Activated CD4-positive, alpha-beta T cell treated with anti-CD3 and anti-CD28 coated beads, Interleukin-10, Interleukin-2, amounts not matched to agents 100 ng/mL and 50 ng/mL, durations not matched to agents 16 hours and 8 hours (primary cell): Measurements from ENCODE around the gene RNGTT.

ENCODE experiments used
- DNase-seq: peaks from one replicate; pipeline ENCODE4 v3.0.0-alpha.2; 2020

Gene RNGTT

DNA sequence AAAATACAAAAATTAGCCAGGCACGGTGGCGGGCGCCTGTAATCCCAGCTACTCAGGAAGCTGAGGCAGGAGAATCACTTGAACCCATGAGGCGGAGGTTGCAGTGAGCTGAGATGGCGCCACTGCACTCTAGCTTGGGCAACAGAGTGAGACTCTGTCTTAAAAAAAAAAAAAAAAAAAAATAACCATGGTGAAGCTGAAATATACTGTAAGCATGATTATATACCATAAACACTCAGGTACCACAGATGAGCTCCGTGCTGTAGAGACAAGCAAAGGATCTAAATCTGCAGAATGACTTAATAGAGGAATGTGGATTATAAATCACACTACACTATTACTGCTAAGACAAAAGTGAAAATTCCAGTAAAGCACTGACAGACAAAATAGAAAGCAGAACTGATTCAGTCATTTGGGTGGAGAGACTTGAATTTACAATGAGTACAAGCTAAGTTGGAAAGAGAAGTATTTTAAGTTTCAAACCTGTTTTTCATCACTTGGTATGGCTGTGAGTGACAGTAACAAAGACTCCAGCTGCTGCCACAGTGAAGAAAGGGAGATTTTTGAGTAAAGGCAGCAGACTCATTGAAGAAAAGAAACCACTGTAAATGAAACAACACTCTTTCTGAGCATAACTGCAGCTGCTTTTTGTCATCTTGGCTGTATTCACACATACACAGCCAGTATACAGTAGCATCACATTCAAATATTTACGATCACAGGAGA is 322.1 kb downstream of the RNGTT start:
- DNase-seq = peak; percentile 2

DNA sequence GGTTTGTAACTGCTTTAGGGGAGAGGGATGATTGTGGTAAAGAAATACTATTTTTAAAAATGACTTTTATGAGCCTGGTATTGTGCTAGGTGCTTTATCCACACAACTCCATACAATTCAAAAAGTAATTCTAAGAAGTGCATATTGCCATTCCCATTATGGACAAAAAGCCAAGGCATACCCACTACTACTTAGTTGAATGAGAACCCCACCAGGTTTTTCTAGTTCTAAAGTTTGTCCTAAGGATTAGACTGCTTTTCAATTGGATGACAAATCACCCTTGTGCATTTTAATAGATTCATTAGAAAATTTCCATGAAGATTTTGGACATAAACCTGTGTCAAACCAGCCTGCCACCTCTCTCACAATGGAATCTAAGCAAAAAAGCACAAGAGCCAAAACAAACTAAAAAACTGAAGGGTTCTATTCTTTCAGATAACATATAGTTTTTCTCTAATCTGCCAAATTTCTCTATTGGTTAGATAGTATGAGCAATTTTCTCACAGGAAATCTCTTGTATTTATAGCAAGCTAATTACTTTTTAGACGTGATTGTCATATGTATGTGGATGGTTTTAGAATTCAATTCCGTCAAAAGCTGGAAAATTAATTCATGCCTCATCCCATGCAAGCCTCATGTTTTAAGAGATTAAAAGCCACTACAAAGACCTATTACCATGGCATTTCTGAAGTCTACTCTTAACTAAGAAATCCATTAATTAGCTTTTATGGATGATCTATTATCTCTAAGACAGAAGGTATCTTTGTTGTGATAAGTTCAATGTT is 325.5 kb downstream of the RNGTT start:
- no peak for DNase-seq

DNA sequence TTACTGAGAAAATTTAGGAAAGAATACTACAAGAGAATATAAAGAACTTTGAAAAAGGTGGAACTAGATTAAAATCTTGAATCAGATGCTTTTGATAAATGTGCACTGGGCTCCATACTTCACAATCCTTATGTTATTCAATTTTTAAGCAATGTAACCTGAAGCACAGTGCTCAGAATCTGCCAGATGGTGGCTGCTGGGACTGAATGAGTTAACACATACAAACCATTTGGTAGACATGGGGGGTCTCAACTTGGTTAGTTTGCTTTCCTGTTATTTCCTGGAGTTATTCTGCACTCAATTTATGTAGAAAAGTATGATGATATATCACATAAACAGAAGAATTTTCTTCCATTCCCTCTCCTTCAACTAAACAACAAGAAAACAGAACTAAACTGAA is 326.5 kb downstream of the RNGTT start:
- DNase-seq = no peak

DNA sequence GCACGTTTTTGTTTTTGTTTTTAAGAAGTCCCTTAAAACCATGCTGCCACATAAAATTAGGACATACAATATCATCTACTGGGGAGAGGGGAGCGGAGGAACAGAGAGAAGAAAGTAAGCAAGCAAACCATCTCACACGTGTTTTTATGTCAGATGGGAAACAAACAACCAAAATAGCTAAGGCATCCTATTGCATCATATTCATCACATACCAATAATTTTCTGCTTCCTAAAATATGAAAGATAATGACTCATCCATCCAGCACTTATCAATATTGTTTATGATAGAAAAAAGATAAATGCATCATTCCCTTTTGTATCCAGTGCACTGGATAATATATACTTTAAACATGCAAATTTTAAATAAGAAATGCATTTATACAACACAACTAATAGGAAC is 329.6 kb downstream of the RNGTT start:
- DNase-seq = no peak

DNA sequence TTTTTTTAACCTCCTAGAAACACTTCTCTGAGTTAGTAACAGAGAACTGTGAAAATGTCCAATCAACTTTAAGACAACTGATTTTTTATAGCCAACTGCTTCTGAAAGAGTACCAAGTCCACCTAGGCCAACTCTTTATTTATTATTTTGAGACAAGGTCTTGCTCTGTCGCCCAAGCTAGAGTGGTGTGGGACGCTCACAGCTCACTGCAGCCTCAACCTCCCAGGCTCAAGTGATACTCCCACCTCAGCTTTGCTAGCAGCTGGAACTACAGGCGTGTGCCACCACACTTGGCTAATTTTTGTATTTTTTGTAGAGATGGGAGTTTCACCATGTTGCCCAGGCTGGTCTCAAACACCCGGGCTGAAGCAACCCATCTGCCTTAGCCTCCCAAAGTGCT is 331.6 kb downstream of the RNGTT start:
- no peak for DNase-seq

DNA sequence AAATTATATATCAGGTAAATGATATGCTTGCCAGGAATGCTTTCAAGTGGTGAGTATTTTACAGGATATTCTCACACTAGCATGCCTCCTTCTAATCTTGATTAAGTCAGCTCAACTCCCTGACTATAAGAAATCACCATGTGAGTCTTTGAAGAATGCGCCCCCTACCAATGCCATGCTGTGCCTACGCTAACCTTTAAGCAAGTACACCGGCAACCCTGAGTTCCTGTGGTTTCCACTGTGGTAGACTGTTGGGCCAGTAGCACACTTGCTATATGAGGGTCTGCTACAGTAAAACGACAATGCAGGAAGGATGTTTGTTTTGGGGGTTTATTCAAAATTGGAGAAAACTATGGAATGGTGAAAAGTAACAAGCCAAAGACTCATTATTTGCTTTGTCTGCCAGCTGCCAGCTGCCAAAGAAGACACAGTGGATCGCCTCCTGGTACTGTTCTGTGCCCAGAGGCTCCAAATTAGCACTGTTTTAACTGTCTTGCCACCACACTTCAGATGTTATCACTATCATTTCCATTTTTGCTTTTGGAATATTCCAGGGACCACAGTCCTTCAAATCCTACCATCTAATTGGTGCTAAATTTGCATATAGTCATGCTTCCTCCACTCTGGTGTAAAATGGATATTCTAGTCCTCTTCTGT is 333.5 kb downstream of the RNGTT start:
- no peak for DNase-seq

DNA sequence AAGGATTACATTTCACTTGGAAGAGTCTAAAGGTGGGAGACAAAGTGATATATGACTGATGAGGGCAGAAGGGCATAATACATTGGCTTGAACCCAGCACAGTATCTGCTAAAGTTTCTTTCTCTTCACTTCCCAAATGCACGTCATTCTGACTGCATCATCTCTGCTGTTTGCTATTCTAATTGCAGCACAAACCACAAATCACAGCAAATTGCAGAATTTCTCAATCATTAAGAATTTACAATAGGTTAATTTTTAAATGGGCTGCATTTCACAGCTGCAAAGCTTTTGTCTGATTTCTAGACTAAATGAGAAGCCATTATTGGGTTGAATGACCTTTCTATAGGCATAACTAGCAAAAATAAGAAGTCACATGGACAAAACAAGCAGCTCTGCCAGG is 337.0 kb downstream of the RNGTT start:
- no peak for DNase-seq

DNA sequence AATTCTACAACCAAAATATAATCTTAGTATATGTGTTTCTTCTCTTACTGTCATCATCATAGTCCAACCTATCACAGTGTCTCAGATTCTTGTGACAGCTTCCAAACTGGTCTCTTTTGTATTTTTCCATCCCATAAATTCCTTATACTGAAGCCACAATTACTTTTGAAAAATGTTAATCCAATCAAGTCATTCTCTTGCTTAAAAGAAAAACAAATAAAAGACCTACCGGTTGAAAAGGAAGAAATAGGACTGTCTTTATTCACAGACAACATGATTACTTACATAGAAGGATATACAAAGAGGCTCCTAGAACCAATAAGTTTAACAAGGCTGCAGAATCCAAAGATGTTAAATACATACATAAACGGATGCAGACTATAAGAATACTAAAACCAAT is 339.9 kb downstream of the RNGTT start:
- no peak for DNase-seq

DNA sequence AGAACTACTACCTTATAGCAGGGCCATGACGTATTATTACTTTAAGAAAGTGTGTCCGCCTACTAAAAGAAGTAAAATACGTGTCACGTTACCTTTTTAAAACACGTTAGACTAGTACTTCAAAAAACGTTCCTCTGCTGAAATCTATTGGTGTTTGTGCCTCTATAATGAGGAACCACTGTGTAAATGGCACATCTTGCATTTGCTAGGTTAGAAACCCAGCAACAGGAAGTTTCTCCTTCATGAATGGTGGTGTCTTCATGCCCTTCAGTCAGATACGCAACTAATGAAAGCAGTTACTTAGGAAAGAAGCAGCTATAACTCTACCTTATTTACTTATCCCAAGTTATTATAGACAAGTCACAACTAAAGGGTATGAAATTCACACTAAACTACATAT is 343.5 kb downstream of the RNGTT start:
- no peak for DNase-seq

DNA sequence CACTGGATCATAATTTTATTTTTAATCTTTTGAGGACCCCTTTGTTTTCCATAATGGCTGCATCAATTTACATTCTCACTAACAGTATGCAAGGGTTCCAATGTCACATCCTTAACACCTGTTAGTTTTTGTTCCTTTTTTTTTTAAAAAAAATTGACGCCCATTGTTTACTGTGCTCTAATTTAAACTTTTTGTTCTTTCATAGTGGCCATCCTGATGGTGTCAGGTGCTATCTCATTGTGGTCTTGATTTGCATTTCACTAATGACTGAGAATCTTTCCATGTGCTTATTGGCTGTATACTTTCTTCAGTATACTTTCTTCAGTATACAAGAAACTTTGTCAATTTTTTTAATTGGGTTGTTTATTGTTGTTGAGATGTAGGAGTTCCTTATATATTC is 347.0 kb downstream of the RNGTT start:
- no peak for DNase-seq

DNA sequence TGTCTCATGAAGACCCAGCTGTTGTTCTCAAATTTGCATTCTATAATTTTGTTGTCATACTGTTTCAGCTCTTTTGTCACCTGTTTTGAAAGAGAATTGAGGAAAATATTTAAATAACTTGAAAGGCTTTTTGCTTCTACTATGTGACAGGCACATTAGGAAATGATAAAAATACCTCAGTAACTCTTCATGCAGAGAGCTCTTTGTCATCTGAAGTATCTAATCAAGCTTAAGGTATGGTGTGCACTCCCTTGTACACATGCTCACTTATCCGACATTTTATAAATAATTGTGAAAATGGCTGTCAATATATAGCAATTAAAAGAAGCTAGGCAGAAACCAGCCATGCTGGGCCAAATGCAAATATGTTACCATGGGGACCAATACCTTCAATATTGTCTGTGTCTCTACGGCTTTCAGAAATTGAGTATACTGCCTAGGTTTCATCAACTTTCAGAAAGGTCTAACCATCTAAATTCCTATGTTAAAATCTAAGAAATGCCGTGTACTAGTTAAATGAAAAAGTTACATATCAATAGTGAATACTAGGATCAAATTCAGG is 349.0 kb downstream of the RNGTT start:
- DNase-seq = no peak

DNA sequence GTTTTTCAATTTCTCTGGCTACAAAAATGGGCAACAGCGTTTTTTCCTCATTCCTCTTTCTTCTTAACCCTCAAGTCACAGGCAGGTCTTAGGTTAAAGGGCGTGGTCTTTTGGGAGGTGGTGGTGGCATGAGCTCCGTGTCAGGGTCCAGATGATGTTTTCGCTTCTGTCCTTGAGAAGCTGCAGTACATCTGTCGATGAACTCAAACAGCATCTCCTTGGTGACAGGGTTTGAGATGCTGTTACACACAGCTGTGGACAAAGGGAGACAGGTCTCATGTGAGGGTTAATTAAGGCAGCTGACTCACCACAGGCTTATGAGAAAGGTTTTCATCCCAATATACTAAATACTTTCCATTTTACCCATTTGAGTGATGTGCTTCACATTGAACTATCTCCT is 350.8 kb downstream of the RNGTT start:
- no peak for DNase-seq

DNA sequence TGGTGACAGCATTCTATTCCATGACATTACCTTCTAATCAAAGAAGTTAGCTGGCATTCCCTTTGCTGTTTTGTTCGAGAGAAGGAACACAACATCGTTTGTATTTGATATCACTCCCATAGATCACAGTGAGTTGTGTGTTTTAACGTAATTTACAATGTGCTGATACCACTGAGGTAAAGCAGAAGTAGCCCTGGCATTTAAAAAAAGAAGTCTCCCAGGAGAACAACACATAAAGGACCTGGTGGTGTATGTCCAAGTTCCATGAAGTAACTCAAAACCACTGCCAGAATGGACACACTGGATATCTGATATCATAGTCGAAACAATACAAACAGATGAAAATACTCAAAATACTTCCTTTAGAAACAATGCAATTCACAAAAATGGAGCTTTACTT is 351.7 kb downstream of the RNGTT start:
- no peak for DNase-seq

DNA sequence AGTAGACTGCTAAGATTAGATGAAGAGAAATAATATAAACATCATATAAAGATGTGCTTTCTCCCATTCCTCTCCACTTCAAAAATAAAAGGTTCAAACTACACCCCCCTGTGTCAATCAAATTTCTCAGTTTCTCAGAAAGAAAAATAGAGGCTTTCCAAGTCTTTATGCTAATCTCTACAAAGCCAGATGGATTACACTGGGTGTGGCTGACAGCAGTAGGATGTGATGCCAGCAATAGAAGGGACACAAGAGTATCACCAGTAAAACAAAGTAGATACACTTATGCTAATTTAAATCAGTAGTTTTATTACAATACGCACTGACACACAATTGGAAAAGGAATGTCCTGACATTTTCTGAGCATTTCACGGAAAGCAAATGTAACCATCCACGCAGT is 353.4 kb downstream of the RNGTT start:
- DNase-seq = no peak

DNA sequence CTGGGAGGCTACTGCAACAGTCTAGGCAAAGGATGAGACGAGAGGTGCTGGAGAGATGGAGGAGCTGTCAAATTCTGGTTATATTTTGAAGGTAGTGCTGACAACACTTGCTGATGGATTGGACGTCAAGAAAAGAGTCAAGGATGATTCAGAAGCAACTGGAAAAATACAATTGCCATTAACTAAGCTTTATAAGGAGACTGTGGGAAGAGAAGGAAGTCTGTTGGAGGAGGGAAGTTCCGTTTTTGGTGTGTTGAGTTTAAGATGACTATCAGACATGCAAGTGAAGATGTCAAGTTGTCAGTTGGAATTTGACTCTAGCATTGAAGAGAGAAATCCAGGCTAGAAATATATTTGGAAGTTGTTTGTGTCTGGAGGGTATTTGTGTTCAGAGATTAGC is 358.1 kb downstream of the RNGTT start:
- no peak for DNase-seq

DNA sequence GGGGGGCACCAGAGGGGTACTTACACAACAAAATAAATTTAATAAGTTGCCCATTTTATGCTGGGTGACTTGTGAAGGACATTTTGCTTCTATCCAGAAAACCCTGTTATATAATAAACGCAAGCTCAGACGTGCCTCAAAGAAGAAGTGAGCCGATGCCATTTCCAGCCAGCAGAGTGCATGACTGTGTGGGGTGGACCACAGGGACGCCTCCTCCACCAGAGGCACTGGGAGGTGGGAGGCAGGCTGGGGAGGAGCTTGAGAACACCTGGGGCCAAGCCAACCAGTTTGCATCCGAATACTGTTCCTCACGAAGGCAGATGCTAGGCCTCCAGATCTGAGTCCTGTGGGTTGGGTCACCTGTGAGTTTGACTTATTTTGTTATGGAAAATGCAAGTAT is 363.8 kb downstream of the RNGTT start:
- no peak for DNase-seq

DNA sequence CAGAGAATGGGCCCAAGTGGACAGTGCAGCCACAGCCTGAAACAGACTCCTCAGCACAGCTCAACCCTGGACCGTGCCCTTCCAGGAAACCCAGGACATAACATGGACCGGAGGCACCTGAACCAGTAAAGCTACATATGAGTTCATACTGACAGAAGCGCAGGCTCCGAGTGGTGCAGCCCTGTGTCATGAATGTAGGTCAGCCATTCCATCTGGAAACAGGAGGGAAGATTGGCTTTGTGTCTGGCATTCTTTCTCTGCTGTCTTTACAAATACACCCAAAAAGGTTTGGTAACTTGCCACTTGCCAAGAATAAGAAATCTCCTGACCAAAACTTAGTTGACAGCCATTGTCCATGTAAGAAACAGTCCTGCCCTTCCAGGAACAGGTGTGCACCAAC is 366.6 kb downstream of the RNGTT start:
- DNase-seq = no peak

DNA sequence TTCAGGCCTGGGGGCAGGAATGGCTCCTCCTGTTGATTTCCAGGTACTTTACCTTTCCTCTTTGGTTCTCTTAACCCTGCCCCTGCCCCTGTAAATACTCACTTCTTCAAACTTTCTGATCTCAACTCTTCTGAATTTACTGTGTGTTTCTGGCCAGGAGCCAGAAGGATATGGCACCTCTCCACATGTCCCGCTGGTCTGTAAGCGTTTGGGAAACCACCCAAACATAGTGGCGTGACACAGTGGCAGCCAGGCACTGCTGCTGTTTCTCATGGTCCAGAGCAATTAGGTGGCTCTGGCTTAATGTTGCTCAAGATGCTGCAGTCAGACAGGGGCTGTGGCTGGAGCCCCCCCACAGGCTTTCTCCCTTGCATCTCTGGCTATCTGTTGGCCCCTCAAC is 374.5 kb downstream of the RNGTT start:
- no peak for DNase-seq

DNA sequence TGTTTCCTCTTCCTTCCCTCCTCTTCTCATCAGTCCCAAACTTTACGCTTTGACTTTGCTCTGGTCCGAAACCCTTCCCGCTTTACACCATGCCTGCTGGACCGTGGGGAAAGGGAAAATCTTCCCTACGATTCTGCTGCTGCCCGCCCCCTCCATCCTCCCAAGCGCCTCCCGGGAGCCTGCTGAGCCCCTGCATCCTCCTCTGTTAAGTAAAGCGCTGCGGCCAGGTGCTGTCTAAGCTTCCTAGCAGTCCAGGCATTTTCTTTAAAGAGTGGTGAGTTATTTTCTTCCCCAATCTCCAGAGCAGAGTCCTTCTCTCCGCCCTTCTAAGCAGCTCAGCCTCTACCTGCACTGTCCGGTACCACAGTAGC is 376.3 kb downstream of the RNGTT start:
- no peak for DNase-seq

DNA sequence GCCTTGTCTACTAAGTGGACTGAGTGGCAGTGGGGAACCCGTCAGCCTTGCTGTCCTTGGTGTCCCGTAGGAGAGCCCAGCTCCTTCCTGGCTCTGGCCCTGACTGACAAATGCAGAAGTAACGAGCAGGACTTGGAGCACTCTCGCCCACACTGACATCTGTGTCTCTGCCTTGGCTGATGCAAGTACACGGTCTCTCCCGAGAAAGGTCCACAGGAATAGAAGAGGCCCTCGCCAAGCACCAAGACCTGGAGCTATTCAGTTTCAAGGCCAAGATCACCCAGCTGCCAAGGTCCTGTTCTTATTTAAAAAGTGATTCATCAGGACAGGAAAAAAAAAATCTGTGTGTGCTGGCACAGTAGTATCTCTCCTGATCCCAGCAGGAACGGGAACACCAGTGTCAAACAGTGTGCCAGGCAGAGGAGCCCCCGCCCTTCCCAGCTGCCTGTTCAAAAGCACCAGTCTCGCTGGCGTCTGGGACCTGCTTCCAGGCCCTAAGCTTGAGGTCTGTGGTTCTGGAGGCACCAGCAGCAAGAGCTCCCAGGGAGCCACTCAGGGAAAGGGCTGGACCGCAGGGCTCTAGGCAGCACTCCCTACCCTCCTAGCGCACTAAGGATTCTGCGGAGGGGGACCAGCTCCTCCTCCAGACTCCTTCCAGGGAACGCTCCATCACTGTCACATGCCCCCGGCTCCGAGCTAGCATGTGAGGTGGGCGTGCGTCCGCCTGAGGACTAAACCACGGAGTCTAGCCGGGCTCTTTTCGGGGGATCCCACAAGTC is 376.9 kb downstream of the RNGTT start:
- DNase-seq = no peak

DNA sequence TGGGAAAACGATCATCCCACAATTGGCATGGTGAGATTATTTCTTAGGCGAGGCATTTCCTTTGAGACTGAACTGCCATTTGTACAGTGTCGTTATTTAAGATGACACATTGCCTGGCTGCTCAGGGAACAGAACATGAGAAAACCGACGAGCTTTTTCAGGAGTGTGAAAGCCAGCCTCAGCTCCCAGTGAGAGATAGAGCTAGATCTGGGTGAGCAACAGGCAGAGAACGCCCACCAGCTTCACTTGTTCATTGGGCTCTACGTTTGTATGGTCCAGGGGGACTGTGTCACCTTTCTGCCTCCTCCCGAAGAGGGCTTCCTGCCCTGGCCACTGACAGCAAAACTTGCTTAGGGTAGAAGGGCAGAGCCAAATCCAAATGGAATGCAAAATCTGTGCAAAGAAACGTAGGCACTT is 378.1 kb downstream of the RNGTT start:
- DNase-seq = no peak

DNA sequence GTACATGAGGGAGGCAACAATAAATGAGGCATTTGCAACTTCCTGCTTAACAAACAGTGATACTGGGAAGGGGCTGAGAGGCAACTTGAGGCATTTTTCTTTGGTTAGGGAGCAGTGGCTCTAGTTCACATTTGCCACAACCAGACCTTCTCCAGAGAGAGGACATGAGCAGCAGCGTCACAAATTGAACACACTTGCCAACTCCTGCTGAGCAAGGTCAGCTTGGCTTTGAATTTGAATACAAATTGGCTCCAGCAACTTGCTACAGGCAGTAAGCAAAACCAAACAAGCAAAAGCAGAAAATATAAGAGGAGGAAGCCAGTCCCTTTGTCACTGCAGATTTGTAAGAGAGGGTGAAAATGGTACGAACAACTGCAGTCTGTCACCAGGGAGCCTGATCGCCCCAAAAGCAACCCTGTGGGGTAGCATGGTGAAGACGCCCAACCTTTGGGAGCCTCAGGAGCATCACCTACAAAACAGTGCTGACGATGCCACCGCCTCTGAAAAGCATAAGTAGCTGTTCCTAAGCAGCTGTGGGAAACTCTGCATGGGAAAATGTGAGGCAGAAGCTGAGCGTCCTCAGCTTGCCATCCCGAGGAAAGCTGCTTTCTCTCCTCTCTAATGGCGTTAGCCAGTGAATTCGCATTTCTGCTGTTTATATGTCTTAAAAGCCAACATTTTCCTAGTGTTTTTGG is 378.7 kb downstream of the RNGTT start:
- DNase-seq = no peak

DNA sequence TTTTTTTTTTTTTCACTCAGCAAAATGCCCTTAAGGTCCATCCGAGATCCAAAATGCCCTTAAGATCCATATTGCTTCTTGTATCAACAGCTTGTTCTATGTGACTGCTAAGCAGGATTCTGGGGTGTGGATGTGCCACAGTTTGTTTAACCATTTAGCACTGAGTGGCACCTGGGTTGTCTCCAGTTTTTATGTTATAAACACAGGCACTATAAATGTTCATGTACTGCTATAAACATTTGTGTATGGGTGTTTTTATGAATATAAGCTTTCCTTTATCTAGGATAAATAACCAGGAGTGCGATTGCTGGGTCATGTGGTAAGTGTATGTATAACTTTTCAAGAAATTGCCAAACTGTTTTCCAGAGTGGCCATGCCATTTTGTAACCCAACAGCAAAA is 386.0 kb downstream of the RNGTT start:
- no peak for DNase-seq
